IgD-negative memory B cell (primary cell): ENCODE measurements around the gene PRICKLE2. TPM values are rescaled to one million over a fixed set of nuclear protein-coding genes. Genes with fewer than 3 reads are reported as not detected.

Experiments used
- H3K27ac Mint-ChIP-seq, 3 donors: one replicate each; pipeline ENCODE4 v1.8.0; 2020 to 2022; ENCODE audit warnings: mild to moderate bottlenecking in 3 of 3, mixed read lengths in 3 of 3, moderate library complexity in 1 of 3
- H3K27me3 Mint-ChIP-seq: one replicate; pipeline ENCODE4 v1.8.0; 2021; ENCODE audit warnings: mixed read lengths
- H3K36me3 Mint-ChIP-seq: one replicate; pipeline ENCODE4 v1.8.0; 2020; ENCODE audit warnings: mild to moderate bottlenecking, mixed read lengths
- H3K4me1 Mint-ChIP-seq, 3 donors: one replicate each; pipeline ENCODE4 v1.8.0; 2020 to 2022; ENCODE audit warnings: mixed read lengths in 3 of 3, mild to moderate bottlenecking in 1 of 3
- H3K4me3 Mint-ChIP-seq, 4 donors: one replicate each; pipeline ENCODE4 v1.8.0; 2020 to 2022; ENCODE audit warnings: mild to moderate bottlenecking in 4 of 4, mixed read lengths in 4 of 4, moderate library complexity in 3 of 4
- H3K9me3 Mint-ChIP-seq, 3 donors: one replicate each; pipeline ENCODE4 v1.8.0; 2020 to 2021; ENCODE audit warnings: mixed read lengths in 3 of 3, mild to moderate bottlenecking in 1 of 3
- polyA plus RNA-seq: library from polyadenylated mRNA; unstranded; fragments of 300-500 nt; fragmentation: Illumina TruSeq; gene quantifications from one replicate; pipeline ENCODE4 v1.2.3, GENCODE V29; 2021

PRICKLE2 gene
- polyA plus RNA-seq, 1 donor from 2014 or later: 0.73 TPM

DNA sequence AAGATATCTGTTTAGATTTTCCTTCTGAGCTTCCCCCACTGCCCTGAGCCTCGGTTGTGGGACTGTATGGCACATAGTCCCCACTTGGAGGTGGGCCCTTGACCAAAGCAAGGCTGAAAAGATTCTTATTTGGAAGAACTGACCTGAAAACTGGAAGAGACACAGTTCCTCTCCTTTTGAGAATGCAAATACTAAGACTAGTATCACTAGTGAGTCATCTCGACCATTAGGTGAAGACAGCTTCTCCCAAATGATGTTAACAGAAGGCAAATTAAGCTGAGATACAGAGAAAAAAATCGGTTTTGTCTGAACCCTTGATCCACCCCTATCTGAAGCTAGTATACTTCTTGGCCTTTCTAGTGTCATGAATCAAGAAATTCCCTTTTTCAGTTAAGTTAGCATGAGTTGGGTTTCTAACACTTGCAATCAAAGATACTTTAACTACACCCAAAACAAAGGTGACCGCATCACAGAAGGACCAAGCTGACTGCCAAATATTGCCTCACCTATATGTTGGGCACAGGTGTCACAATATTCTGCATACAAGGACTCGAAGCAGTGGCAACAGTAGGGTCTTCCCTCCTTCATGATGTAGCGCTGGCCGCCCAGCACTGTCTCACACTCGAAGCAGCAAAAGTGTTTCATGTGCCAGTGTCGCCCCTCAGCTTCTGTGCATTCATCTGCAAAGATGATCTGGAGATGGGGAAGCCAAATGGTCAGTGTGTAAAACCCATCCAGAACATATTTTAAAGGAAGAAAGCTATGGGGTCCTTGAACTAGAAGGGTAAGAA is 72.4 kb downstream of the PRICKLE2 start:
- Mint-ChIP-seq H3K4me3 (no peak overlapping the region), H3K36me3 (peaks cover 13% of the 10 kb centered on the region), H3K9me3 (no peaks in the 10 kb centered on the region), H3K4me1 (peaks cover 0 to 6% (median 0%) of the 10 kb centered on the region in 3 donors), H3K27me3 (peaks cover 2% of the 10 kb centered on the region), H3K27ac (no peak overlapping the region)

DNA sequence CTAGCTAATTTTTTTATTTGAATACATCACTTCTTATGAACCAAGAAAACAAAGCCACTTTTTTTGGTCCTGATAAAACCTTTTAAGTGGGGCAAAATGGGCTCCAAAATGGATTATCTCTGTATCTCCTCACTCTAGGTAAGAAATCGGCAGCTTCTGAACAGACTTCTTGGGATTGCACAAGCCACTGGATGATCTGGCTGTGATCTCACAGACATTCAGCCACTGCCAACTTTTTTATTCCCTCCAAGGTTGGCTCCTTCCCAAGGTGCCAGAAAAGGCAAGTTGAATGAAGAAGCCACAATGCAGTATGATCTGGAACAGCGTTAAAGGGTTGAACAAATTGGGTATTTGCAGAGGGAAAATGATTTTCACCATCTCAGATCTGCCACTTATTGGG is 73.2 kb downstream of the PRICKLE2 start:
- H3K4me1 Mint-ChIP-seq: peaks cover 0 to 6% (median 0%) of the 10 kb centered on the region in 3 donors
- no peak overlapping the region for H3K4me3 Mint-ChIP-seq
- H3K36me3 Mint-ChIP-seq: peaks cover 13% of the 10 kb centered on the region
- H3K27me3 Mint-ChIP-seq: peaks cover 2% of the 10 kb centered on the region
- H3K9me3 Mint-ChIP-seq: no peaks in the 10 kb centered on the region
- H3K27ac Mint-ChIP-seq: no peak overlapping the region

DNA sequence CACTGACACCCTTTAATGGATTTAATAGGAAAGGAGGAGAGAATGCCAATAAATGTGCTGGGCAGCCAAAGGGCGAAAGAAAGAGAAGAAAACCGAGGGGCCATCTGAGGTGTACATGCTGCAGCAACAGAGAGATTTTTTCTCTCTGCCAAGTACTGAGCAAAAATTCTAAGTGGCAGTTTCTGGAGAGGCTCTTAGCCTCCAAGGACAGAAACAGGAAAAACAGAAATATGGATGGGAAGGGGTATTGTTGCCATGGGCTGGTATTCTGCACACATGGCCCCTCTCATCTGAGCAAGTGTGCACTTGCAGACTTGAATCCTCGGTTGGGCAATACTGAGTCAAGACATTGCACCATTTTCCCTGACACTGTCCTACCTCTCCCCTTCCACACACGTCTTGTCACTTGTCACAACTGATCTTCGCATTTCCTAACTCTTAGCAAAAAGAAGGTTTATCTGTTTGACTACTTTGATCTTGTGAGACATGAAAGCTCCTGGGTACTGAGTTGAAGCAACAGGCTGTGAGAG is 73.9 kb downstream of the PRICKLE2 start:
- Mint-ChIP-seq H3K27me3 (peaks cover 2% of the 10 kb centered on the region), H3K36me3 (peaks cover 13% of the 10 kb centered on the region), H3K4me3 (no peak overlapping the region), H3K27ac (no peak overlapping the region), H3K4me1 (peaks cover 0 to 6% (median 0%) of the 10 kb centered on the region in 3 donors), H3K9me3 (no peaks in the 10 kb centered on the region)

- peaks cover 2% of the 10 kb centered on the region for H3K27me3 Mint-ChIP-seq
Measured at GRCh38 chr3:64150623-64151207, 74.6 kb downstream of the PRICKLE2 start.

DNA sequence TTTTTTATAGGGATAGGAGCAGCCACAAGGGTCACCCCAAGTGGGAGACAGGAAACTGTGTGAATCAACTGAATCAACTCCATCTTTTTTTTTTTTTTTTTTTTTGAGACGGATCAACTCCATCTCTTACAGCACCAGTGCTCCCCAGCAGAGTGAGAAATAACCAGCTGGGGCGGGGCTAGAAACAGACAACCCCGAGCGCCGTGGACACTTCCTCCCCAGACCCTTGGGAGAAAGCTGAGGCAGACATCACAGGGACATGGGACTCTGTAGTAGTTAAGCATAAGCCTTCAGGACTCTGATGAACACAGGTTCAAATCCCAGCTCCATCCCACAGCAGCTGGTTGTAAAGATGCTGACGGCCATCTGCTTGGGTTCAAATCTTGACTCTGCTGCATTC is 75.4 kb downstream of the PRICKLE2 start:
- Mint-ChIP-seq H3K4me1 (peaks cover 0 to 4% (median 0%) of the 10 kb centered on the region in 3 donors), H3K27me3 (peaks cover 2% of the 10 kb centered on the region), H3K36me3 (peaks cover 15% of the 10 kb centered on the region), H3K4me3 (peak overlapping the region in 1 of 4 donors; percentile 7), H3K27ac (no peak overlapping the region), H3K9me3 (no peaks in the 10 kb centered on the region)

More at GRCh38 chr3:64150623-64151207, 74.6 kb downstream of the PRICKLE2 start:
- H3K36me3 Mint-ChIP-seq: peaks cover 15% of the 10 kb centered on the region
- H3K27ac Mint-ChIP-seq: no peak overlapping the region
- H3K4me1 Mint-ChIP-seq: peaks cover 0 to 5% (median 0%) of the 10 kb centered on the region in 3 donors
- no peaks in the 10 kb centered on the region for H3K9me3 Mint-ChIP-seq
- H3K4me3 Mint-ChIP-seq: no peak overlapping the region

DNA sequence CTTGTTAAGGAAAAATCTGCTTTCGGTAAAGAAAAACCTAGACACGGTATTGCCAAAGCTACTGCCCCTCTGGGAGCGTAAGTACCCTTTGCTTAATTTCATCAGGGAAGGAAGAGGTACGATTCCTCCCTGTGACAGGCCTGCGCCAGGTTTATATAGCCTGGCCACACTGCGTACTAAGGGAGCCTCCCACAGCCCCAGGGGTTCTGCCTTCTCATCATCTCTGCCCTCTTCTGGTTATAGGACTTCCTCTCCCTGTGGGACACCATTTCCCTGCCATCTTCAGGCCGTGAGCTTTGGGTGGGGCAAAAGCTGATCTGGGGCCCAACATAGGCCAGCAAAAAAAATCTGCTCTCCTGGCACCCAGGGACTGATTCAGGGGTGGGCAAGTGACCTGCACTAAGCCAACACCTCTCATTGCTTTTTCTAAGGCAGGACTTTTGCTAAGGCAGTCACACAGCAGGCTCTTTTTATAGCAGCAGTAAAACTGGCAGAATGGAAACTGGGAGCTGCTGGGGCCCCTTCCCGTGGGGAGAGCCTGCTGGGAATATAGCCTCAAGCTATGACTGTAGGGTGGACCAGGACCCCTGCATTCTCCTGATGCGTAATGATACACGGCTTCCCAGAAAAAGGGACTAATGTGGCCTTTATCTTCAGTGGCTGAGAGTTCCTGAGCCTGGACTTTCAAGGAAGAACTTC is 76.2 kb downstream of the PRICKLE2 start:
- H3K27ac Mint-ChIP-seq: no peak overlapping the region
- peaks cover 13% of the 10 kb centered on the region for H3K36me3 Mint-ChIP-seq
- no peaks in the 10 kb centered on the region for H3K9me3 Mint-ChIP-seq
- peaks cover 2% of the 10 kb centered on the region for H3K27me3 Mint-ChIP-seq
- peaks cover 0 to 4% (median 0%) of the 10 kb centered on the region in 3 donors for H3K4me1 Mint-ChIP-seq
- H3K4me3 Mint-ChIP-seq: no peak overlapping the region

- Mint-ChIP-seq H3K4me3 (peak overlapping the region in 2 of 4 donors; percentile 27 to 57), H3K27ac (no peak overlapping the region), H3K27me3 (peaks cover 2% of the 10 kb centered on the region), H3K9me3 (no peaks in the 10 kb centered on the region), H3K4me1 (peaks cover 0 to 4% (median 0%) of the 10 kb centered on the region in 3 donors), H3K36me3 (peaks cover 7% of the 10 kb centered on the region)
Measured at GRCh38 chr3:64147211-64147610, 78.1 kb downstream of the PRICKLE2 start.

DNA sequence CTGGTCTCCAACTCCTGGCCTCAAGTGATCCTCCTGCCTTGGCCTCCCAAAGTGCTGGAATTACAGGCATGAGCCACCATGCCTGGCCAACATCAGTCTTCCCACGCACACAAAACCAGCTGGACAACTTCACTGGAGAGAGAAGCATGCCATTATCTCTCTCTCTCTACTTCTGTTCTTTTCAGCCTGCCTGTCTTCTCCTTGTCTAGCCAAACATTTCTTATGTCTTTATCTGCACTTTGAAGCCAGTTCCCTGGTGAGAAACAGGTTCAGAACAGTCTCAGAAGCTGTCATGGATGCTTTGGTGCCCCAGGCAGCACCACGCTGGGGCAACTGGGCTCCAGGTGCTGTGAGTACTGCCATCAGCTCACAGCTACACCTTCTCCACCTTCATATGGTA is 79.8 kb downstream of the PRICKLE2 start:
- H3K4me1 Mint-ChIP-seq: no peaks in the 10 kb centered on the region
- no peak overlapping the region for H3K4me3 Mint-ChIP-seq
- H3K9me3 Mint-ChIP-seq: no peaks in the 10 kb centered on the region
- H3K27me3 Mint-ChIP-seq: no peaks in the 10 kb centered on the region
- H3K36me3 Mint-ChIP-seq: peaks cover 8% of the 10 kb centered on the region
- H3K27ac Mint-ChIP-seq: peak overlapping the region in 1 of 3 donors; percentile 15

- H3K9me3 Mint-ChIP-seq: no peaks in the 10 kb centered on the region
- no peak overlapping the region for H3K27ac Mint-ChIP-seq
- peaks cover 7% of the 10 kb centered on the region for H3K36me3 Mint-ChIP-seq
- no peaks in the 10 kb centered on the region for H3K4me1 Mint-ChIP-seq
- no peaks in the 10 kb centered on the region for H3K27me3 Mint-ChIP-seq
- no peak overlapping the region for H3K4me3 Mint-ChIP-seq
Measured at GRCh38 chr3:64144241-64144900, 80.9 kb downstream of the PRICKLE2 start.

GRCh38 chr3:64143409-64144130 is 81.7 kb downstream of the PRICKLE2 start:
- Mint-ChIP-seq H3K27me3 (no peaks in the 10 kb centered on the region), H3K27ac (no peak overlapping the region), H3K4me3 (no peak overlapping the region), H3K36me3 (peaks cover 4% of the 10 kb centered on the region), H3K9me3 (no peaks in the 10 kb centered on the region), H3K4me1 (no peaks in the 10 kb centered on the region)

GRCh38 chr3:64141476-64141875 is 83.8 kb downstream of the PRICKLE2 start:
- peaks cover 0 to 3% (median 0%) of the 10 kb centered on the region in 3 donors for H3K4me1 Mint-ChIP-seq
- H3K27me3 Mint-ChIP-seq: no peaks in the 10 kb centered on the region
- peaks cover 4% of the 10 kb centered on the region for H3K36me3 Mint-ChIP-seq
- H3K27ac Mint-ChIP-seq: no peak overlapping the region
- no peaks in the 10 kb centered on the region for H3K9me3 Mint-ChIP-seq
- no peak overlapping the region for H3K4me3 Mint-ChIP-seq

- H3K4me3 Mint-ChIP-seq: no peak overlapping the region
- no peaks in the 10 kb centered on the region for H3K9me3 Mint-ChIP-seq
- H3K27me3 Mint-ChIP-seq: no peaks in the 10 kb centered on the region
Measured at GRCh38 chr3:64140651-64141050, 84.6 kb downstream of the PRICKLE2 start.

DNA sequence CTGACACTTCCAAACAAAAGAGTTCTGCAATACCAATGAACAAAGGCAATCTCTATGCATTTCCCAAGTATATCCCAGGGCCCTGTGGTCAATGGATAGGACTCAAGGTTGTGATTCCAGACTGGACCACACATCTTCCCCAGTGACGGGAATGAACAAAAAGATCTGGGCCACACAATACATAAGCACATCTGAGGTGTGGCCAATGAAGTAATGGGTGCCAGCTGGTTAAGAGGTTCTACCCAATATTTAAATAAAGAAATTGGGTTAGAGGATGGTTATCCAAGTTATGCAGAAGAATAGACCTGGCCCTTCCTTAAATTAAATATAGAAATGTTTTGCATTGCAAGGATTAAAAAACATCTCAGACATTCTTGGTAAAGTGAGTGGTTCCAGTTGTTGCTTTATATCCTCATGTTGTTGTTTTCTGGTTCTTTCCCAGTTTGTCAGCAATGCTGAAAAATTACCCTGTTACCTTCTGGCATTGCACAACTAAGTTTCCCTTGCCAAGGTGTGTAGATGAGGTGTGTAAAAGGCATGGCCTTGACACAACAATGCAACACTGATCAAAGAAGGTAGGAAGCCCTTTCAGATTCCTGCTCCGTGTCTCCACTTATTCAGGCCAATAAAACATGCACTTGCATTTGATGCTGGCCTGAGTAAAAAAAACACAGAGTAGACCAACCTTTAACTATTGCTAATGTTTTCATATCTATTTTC is 86.5 kb downstream of the PRICKLE2 start:
- H3K36me3 Mint-ChIP-seq: peaks cover 2% of the 10 kb centered on the region
- H3K27me3 Mint-ChIP-seq: no peaks in the 10 kb centered on the region

More at GRCh38 chr3:64140651-64141050, 84.6 kb downstream of the PRICKLE2 start:
- Mint-ChIP-seq H3K27ac (no peak overlapping the region), H3K4me1 (peaks cover 0 to 3% (median 0%) of the 10 kb centered on the region in 3 donors), H3K36me3 (peaks cover 2% of the 10 kb centered on the region)

More for the DNA sequence above, 86.5 kb downstream of the PRICKLE2 start:
- no peak overlapping the region for H3K27ac Mint-ChIP-seq
- no peaks in the 10 kb centered on the region for H3K9me3 Mint-ChIP-seq
- no peak overlapping the region for H3K4me3 Mint-ChIP-seq
- peaks cover 0 to 3% (median 0%) of the 10 kb centered on the region in 3 donors for H3K4me1 Mint-ChIP-seq
